Astrocyte (in vitro differentiated cells and primary cell): ENCODE results near the gene ABHD10. TPM values are rescaled to one million over a fixed set of nuclear protein-coding genes. Genes with fewer than 3 reads are reported as not detected.
"Not testable (repeated sequence)": the region's sequence is repeated elsewhere in the genome, so short reads cannot be mapped to it uniquely, and the experiment has no call there.

Experiments used
- DNase-seq: peaks from one replicate; pipeline ENCODE4 v3.0.0-alpha.2; 2010; ENCODE audit warnings: low read depth
- FAIRE-seq: peaks from 2 replicates; lab custom pipeline; 2011; peaks lifted over from hg19 to GRCh38; lab: Jason Lieb, UNC
- H2AFZ ChIP-seq: 2 replicates; pipeline ENCODE4 v1.6.0; 2012; ENCODE audit warnings: low read depth, low read length, inconsistent platforms
- H3K27ac ChIP-seq: 2 replicates; pipeline ENCODE4 v1.5.1; 2011; ENCODE audit warnings: low read depth, low read length, inconsistent platforms
- H3K27me3 ChIP-seq: 2 replicates; pipeline ENCODE4 v1.6.0; 2011; ENCODE audit warnings: low read length, inconsistent platforms; ENCODE audit not compliant: insufficient read depth
- H3K36me3 ChIP-seq: 2 replicates; pipeline ENCODE4 v1.5.1; 2011; ENCODE audit warnings: low read length, inconsistent platforms; ENCODE audit not compliant: insufficient read depth
- H3K4me1 ChIP-seq: 2 replicates; pipeline ENCODE4 v1.5.1; 2011; ENCODE audit warnings: low read length, inconsistent platforms; ENCODE audit not compliant: insufficient read depth
- H3K4me2 ChIP-seq: 2 replicates; pipeline ENCODE4 v1.6.0; 2012; ENCODE audit warnings: low read length, inconsistent platforms
- H3K4me3 ChIP-seq: 2 replicates; pipeline ENCODE4 v1.5.1; 2011; ENCODE audit warnings: low read depth, mild to moderate bottlenecking, low read length, inconsistent platforms; ENCODE audit not compliant: insufficient read depth
- H3K79me2 ChIP-seq: 2 replicates; pipeline ENCODE4 v1.6.0; 2012; ENCODE audit warnings: mild to moderate bottlenecking, low read length, inconsistent platforms; ENCODE audit not compliant: insufficient read depth
- H3K9ac ChIP-seq: 2 replicates; pipeline ENCODE4 v1.6.0; 2012; ENCODE audit warnings: mild to moderate bottlenecking, low read length, inconsistent platforms
- H3K9me3 ChIP-seq: 2 replicates; pipeline ENCODE4 v1.5.1; 2012; ENCODE audit warnings: low read depth, mild to moderate bottlenecking, low read length, inconsistent platforms; ENCODE audit not compliant: insufficient read depth
- H4K20me1 ChIP-seq: 2 replicates; pipeline ENCODE4 v1.6.0; 2012; ENCODE audit warnings: low read length, inconsistent platforms; ENCODE audit not compliant: insufficient read depth
- H3K27ac Mint-ChIP-seq: one replicate; pipeline ENCODE4 v1.8.0; 2021; ENCODE audit warnings: mild to moderate bottlenecking, mixed read lengths; ENCODE audit not compliant: unreplicated experiment
- H3K27me3 Mint-ChIP-seq: one replicate; pipeline ENCODE4 v1.8.0; 2021; ENCODE audit warnings: low read depth, mixed read lengths; ENCODE audit not compliant: unreplicated experiment
- H3K36me3 Mint-ChIP-seq: one replicate; pipeline ENCODE4 v1.8.0; 2021; ENCODE audit warnings: low read depth, mixed read lengths; ENCODE audit not compliant: unreplicated experiment
- H3K4me1 Mint-ChIP-seq: one replicate; pipeline ENCODE4 v1.8.0; 2021; ENCODE audit warnings: low read depth, mixed read lengths; ENCODE audit not compliant: unreplicated experiment
- H3K4me3 Mint-ChIP-seq: one replicate; pipeline ENCODE4 v1.8.0; 2021; ENCODE audit warnings: mild to moderate bottlenecking, moderate library complexity, mixed read lengths; ENCODE audit not compliant: unreplicated experiment
- H3K9me3 Mint-ChIP-seq: one replicate; pipeline ENCODE4 v1.8.0; 2021; ENCODE audit warnings: mild to moderate bottlenecking, mixed read lengths; ENCODE audit not compliant: unreplicated experiment
- CTCF ChIP-seq: IDR thresholded peaks from 2 replicates; pipeline ENCODE4 v1.5.1; 2011; ENCODE audit warnings: low read depth, mild to moderate bottlenecking, inconsistent platforms, low read length, moderate library complexity; ENCODE audit not compliant: insufficient read depth
- EZH2 ChIP-seq: IDR thresholded peaks from 2 replicates; pipeline ENCODE4 v1.6.1; 2012; ENCODE audit warnings: mild to moderate bottlenecking, low read length, inconsistent platforms; ENCODE audit not compliant: insufficient read depth
- total RNA-seq: library from RNA; stranded (reverse); gene quantifications from 2 replicates; pipeline ENCODE4 v1.2.1, GENCODE V29; 2021

Gene ABHD10
- total RNA-seq, 1 donor from 2014 or later = 26.6 TPM

- no peak overlapping the region for H3K9ac ChIP-seq
- no peaks in the 10 kb centered on the region for H3K4me1 ChIP-seq
- no peak overlapping the region for H3K4me2 ChIP-seq
- Mint-ChIP-seq H3K4me3 (no peak overlapping the region), H3K27me3 (no peaks in the 10 kb centered on the region), H3K4me1 (peaks cover 8% of the 10 kb centered on the region), H3K9me3 (peaks cover 6% of the 10 kb centered on the region), H3K36me3 (no peaks in the 10 kb centered on the region), H3K27ac (peak overlapping the region; percentile 44)
- H3K4me3 ChIP-seq = no peak overlapping the region
- H2AFZ ChIP-seq = peak overlapping the region; percentile 28
- TF ChIP-seq CTCF (no peak), EZH2 (no peak)
- no peaks in the 10 kb centered on the region for H4K20me1 ChIP-seq
- H3K27ac ChIP-seq = no peak overlapping the region
- DNase-seq (peak; percentile 21), FAIRE-seq (no peak)
- no peaks in the 10 kb centered on the region for H3K79me2 ChIP-seq
- H3K36me3 ChIP-seq = no peaks in the 10 kb centered on the region
- no peaks in the 10 kb centered on the region for H3K9me3 ChIP-seq
- no peaks in the 10 kb centered on the region for H3K27me3 ChIP-seq
Observed at GRCh38 chr3:112035241-112035640, 56.4 kb downstream of the ABHD10 start.

- H3K36me3 ChIP-seq, H2AFZ ChIP-seq, H3K9ac ChIP-seq, H3K9me3 ChIP-seq, H3K27me3 Mint-ChIP-seq, H3K4me3 ChIP-seq, H3K79me2 ChIP-seq, DNase-seq, H3K27ac ChIP-seq, H3K4me2 ChIP-seq, H3K36me3 Mint-ChIP-seq, H3K9me3 Mint-ChIP-seq, H3K27ac Mint-ChIP-seq, H3K4me3 Mint-ChIP-seq, FAIRE-seq, H3K4me1 Mint-ChIP-seq, H3K4me1 ChIP-seq, H3K27me3 ChIP-seq, H4K20me1 ChIP-seq: not testable (repeated sequence)
Observed at GRCh38 chr3:112037194-112037593, 58.4 kb downstream of the ABHD10 start.

GRCh38 chr3:112038863-112039262 is 60.0 kb downstream of the ABHD10 start:
- H3K27ac ChIP-seq = no peak overlapping the region
- no peaks in the 10 kb centered on the region for H3K27me3 ChIP-seq
- H3K4me1 ChIP-seq = no peaks in the 10 kb centered on the region
- no peaks in the 10 kb centered on the region for H3K79me2 ChIP-seq
- Mint-ChIP-seq H3K36me3 (no peaks in the 10 kb centered on the region), H3K27me3 (no peaks in the 10 kb centered on the region), H3K4me1 (peaks cover 8% of the 10 kb centered on the region), H3K4me3 (no peak overlapping the region), H3K27ac (no peak overlapping the region), H3K9me3 (peaks cover 6% of the 10 kb centered on the region)
- TF ChIP-seq EZH2 (no peak), CTCF (no peak)
- no peaks in the 10 kb centered on the region for H3K9me3 ChIP-seq
- peak; percentile 27 for DNase-seq
- no peak overlapping the region for H3K4me2 ChIP-seq
- H4K20me1 ChIP-seq = no peaks in the 10 kb centered on the region
- FAIRE-seq = no peak
- no peak overlapping the region for H2AFZ ChIP-seq
- no peak overlapping the region for H3K4me3 ChIP-seq
- no peaks in the 10 kb centered on the region for H3K36me3 ChIP-seq
- H3K9ac ChIP-seq = no peak overlapping the region
